Activated CD8-positive, alpha-beta memory T cell treated with anti-CD3 and anti-CD28 coated beads for 24 hours (primary cell): ENCODE measurements around the gene ARAP2.

Experiments used
- DNase-seq: peaks from one replicate; pipeline ENCODE4 v3.0.0-alpha.2; 2020

The ARAP2 gene

DNA sequence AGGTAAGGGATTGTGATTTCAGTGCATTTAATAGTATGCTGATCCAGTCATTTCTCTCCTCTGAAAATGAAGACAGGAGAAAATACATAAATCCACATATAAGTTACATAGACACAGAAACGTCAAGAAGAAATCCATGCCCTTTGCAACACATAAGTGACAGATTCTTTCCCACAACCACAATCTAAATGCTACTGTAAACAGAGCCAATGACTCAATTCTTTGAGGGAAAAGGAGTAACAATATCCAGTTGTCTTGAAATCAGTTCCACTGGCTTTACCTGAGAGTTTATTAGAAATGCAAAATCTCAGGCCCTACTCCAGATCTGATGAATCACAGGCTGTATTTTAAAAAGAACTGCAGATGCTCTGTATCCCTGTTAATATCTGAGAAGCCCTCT is 66.4 kb downstream of the ARAP2 start:
- DNase-seq = no peak

DNA sequence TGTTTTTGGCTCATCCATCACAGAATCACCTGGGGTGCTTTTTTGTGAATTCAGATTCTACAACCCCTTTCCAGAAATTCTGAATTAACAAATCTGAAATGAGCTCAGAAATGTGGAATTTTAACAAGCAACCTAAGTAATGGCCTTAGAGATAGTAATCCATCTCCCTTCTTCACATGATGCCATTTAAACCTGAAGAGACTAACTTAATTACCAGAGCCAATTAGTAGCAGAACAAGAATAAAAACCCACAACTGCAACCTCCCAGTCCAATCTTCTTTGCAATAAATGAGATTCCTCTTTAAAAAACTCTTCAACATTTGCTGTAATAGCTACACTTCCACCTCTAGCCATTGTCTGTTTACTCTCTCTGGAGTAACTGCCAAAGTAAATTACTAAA is 69.7 kb downstream of the ARAP2 start:
- DNase-seq = no peak

DNA sequence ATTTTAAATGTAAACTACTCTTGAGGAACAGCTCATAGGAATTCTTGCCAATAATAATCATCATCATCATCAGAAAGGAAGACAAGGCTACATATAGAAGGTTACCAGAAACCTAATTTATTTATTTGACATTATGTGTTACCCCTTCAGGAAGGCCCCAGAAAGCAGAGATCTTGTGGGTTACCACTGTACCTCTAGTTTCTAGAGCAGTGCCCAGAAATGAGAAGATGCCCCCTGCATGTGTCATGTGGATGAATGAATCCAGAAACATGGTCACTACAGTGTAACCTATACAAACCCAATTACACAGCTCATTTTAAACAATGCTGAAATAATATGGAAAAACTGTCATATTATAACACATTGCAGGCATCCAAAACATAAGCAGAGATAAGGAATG is 70.4 kb downstream of the ARAP2 start:
- no peak for DNase-seq

DNA sequence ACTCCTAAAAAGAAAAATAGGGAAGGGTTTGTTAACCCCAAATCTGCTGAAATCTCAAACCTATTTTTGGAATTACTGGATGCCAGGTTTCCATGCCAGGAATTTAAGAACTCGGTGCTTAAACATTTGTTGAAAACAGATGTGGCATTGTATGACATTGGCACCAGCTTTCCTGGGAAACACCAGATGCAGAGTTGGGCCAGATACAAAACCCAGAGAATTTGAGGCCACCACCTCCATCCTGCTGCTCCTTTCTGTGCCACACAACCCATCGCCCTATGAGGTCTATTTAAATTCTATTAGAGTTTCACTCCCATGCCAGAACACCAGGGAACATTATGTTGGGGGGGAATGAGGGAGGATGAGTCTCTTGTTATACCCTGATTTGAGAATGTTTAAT is 71.7 kb downstream of the ARAP2 start:
- no peak for DNase-seq

DNA sequence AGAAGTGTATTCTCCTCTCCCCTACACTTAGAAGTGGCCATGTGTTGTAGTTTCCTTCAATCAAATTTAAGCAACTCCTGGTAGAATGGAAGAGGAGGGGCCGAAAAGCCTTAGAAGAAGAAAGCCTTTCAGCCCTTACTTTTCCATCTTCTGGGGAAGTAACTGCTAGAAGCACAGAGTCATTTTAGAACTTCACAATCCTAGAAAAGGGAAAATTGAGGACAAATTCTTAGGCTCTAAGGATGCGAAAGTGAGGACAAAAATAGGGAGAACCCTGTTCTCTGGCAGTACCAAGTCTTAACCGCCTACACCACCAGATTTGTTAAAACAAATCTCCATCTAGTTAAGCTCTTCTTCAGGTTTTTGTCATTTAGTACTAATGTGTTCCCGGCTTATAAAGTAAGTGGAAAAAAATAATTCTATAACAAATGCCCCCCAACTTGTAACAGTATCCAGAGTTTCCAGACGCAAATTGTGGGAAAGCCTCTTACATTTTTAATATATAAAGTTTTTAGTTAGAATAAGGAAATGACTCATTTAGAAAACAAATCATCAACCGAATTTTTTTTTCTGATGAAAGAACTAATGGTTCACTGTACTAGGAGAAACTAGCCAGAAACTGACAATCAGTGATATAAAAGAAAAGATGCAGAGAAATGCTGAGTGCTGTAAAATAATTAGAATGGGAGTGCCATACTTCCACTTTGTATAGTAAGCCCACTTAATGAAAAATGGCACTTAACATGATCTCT is 76.0 kb downstream of the ARAP2 start:
- DNase-seq = no peak

DNA sequence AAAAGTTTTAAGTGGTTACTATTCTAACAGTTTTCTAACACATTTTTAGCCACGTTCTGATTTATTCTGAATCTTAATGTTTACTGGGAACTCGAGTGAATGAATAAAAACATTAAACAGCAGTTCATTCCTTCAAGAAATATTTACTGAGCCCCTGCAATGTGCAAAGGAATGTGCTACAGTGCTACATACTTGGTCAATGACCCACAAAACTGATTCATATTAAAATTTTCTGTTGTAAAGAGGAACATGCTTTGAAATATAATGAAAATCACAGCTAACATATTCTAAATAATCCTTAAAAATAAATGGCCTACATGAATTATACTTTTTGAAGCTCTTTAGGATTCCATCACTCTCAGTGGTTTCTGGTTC is 78.7 kb downstream of the ARAP2 start:
- no peak for DNase-seq

DNA sequence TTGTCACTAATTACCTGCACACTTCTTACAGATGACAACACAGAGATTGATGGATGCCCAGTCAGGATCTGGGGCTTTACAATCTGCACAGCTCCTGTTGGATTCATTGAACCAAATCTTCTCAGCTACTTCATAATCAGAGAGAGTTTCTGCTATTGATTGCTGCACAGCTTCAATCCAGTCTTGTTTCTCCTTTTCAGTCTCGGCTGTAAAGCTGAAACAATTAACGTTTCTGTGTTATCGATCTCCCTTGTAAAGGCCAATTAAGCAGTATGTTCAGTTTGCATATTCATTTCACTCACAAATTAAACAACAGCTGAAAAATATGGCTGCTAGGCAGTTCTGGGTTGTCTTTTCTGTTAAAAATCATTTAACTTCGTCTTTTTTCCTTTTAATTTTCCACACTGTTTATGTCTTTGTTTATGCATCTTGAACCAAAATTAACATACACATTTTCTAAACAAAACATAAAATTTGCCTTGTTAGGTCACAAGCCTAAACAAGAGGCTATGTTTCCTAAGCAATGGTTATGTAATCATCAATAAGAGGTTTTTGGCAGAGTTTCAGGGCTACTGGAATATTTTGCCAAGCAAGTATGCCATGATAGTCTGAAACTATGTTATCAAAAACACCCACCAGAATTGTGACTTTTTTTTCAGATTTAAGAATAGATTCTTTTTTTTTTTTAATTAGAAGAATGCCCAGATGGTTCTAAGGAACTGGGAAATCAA is 79.2 kb downstream of the ARAP2 start:
- no peak for DNase-seq

DNA sequence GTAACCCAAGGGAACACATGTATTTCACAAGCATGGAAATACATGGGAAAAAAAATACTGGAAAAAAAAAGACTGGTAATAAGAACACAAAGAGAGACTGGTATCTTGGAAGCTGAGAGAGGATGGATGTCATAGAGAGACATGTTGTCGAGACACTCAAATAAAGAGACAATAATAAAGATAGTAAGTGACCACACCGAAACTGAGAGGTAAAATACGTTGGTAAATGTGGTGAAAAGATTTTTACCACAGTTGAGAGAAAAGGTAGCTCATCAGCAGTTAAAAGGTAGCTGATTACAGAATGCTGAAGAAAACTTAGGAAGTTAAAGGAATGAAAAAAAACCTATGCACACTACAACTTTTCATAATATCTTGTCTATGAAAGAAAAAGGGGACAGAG is 81.1 kb downstream of the ARAP2 start:
- no peak for DNase-seq

DNA sequence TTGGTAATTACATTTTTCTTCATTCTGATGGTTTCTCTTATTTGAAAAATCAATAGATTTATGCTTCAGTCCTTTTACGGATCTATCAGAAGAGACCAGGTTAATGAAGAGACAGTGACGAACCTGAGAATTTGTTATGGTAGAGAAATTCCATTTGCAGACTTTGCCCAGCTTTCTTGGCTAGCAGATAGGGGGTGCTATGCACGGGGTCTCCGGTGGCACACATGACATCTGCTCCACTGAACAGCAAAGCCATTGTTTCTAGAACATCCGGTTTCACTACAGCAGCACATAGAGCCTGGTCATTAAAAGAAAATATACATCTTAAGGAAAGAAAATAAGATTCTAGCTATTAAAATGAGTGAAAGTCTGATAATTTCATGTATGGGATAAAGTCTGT is 85.1 kb downstream of the ARAP2 start:
- DNase-seq = no peak

DNA sequence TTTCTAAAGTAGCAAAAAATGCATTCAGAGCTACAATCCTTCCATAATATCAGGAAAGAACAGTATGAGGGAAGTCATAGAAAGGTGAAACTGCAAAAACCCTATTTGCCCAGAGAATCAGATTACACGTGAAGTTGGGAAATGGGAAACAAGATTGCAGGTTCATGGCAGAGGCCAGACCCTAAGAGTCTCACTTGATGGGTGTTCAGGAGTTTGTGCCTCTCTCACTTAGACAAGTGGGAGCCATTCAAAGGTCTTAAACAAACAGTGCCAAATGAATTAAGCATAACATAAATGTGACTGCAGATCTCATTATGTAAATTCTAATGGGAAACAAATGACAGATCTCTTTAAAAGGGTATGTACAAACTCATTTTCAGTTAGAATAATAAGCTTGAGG is 91.6 kb downstream of the ARAP2 start:
- DNase-seq = no peak

DNA sequence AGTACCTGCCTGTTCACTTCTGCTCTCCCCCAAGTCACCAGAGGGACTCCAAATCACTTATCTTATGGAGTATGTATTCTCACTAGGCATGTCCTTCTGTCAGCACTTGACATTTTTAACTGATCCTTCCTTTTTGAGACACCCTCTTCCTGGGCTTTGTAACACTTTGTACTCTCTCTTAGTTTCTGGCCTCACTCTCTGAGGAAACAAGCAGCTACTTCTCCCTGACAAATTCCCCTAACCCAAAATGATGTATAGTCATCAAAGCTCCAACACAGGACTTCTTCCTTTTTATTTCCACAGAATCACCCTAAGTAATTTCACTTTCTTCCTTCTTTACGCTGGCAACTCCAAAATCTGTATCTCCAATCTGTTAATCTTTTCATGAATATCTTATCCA is 101.8 kb downstream of the ARAP2 start:
- no peak for DNase-seq

DNA sequence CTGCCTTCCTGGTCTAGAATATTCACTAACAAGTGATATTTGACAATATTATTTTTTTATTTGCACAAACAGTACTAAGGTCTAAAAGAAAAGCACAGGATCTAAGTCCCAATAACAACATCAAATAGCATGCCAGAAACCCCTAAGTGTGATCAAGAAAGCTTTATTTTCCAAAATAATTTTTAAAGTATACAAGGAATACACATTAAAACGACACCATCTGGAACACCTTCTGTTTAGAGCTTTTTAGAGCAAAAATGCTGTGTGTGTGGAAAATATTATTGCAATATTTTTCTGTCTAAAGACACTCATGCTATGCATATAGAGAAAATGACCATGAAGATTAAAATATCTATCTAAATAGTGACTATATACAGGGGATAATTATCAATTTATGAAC is 103.1 kb downstream of the ARAP2 start:
- no peak for DNase-seq

DNA sequence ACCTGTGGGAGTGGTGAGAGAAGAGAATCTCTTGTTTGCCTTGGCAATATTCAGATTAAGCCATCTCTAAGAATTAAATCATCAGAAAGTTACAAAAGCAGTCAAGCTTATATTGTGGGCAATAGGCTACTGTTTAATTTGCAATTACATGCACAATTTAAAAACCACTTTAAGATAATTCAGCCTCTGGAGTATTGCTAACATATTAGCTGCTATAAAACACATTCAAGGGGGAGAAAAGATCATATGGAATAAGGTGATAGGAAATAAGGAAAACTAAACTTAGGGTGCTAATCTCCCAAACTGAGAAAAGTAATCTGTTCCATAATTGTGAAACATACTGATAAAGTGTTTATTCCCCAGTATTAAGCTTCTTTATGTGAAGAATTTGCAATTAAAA is 103.9 kb downstream of the ARAP2 start:
- no peak for DNase-seq

DNA sequence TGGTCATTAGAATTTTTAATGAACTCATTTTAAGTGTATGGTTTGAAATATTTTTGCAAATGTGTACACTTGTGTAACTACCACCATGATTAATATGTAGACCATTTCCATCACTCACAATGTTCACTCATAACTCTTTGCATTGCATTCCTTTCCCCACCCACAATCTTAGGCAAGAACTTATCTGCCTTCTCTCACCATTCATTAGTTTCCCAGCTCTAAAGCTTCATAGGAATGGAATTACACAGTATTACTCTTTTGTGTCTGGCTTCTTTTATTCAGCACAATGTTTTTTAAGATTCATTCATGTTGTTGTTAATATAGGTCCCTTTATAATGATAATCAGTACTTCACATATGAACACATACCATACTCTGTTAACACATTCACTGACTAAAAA is 106.1 kb downstream of the ARAP2 start:
- DNase-seq = no peak

DNA sequence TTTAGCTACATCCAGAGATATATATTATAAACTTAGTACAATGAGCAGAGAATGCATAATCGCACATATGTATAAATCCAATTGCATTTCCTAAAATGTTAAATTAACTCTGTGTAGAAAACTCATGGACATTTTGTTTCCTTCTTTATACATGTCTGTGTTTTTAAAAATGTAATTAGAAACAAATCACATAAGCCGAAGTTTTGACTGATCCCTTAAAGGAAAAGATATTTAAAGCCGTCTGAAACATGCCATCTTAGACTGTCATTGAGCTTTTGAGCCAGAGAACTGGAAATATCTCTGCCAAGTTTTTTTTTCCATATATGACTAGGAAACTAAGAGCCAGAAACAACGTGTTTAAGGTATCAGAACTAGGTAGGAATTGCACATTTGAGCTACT is 107.0 kb downstream of the ARAP2 start:
- DNase-seq = no peak

DNA sequence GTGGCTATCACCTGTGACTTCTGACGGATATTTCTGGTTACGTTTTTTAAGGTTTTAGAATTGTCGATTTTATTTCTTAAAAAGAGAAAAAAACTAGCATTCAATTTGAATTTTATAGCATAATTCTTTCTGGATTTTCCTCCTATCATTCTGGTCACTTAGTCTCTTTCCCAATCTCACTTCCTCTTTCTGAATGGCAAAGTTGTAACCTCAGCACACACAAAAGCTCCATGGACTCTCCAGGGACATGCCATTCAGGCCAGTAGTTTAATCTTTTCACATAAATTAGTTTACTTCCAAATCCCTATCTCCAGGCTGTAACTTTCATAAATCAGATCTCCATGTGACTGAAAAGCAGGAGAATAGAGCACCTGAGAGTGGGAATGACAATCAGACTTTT is 110.7 kb downstream of the ARAP2 start:
- DNase-seq = no peak

DNA sequence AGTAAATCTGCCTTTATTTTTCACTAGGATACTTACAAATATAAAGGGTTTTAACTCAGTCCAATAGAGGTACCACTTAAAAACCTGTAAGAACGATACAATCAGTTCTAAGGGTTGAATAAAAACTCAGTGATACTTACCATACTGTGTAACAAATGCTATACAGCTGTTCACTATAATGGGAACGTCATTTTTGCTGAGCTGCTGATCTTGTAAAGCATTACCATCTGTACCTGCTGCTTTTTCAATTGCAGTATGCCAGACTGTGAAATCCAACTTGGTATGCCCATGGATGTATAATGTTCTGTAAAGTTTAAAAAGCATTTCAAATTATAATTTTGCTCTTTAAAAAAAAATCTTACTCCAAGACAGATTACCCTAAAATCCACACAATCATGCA is 111.2 kb downstream of the ARAP2 start:
- no peak for DNase-seq

DNA sequence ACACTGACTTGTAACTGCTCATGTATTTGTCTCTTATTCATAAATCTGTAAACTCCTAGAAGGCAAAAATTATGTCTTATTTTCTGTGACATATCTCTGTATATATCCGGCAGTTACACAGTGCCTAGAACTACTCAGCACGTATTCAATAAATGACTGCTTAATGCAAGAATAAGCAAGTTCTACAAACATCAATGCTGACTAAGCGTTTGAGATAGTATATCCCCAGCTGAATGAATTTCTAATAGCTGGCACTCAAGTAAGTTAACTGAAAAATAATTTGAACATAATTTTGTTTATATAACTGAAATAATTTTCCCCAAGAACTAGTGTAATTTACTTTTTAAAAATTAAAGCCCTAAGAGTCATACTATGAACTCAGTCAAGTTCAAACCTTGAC is 113.7 kb downstream of the ARAP2 start:
- DNase-seq = no peak

DNA sequence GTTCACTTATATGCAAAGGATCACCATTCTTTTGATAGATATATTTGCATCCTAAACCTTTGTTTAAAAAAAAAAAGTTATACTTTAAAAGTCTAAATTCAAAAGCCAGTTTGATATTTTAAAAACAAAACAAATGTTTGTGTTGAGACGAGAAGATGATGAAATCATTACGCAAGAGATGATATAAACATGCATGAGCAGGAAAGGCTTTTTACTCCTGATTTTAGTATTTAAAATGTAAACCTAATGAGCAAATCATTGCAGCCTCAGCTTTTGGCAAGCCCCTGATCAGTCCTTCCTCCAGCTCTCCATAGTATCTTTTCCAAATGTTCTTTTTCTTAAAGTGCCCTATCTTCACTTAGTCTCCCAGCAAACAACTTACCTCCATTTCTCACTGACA is 115.6 kb downstream of the ARAP2 start:
- no peak for DNase-seq

DNA sequence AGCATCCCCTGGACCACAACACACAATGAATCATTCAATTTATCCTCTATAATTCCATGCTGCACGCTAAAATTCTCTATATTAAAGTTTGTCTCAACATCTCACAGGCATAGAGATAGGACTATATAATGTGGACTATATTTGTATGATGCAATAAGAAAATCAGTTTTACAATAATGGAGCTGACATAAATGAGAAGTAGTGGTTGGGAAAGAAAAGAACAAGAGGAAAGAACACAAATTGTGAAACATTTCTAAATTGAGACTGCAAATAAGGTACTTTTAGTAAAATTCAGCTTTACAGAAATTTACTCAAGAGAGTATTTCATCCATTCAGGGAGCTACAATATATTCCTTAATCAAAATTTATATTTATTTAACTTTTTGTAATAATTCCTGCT is 120.4 kb downstream of the ARAP2 start:
- no peak for DNase-seq

DNA sequence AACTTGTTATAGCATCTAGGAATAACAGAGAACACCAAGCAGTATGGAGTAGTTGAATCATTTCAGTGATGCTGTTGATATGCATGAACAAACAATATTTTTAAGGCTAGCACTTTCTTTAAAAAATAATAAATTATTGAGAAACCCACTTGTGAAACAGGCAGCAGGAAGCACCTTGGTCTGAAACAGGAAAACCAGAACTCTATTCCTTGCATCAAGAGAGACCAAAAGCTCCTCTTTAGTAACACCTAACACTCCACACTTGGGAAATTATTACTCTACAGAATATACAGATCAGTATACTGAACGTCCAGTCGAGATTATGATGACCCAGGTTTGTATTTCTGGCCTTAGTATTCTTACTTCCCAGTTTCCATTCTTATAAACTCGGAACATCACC is 129.0 kb downstream of the ARAP2 start:
- DNase-seq = no peak

DNA sequence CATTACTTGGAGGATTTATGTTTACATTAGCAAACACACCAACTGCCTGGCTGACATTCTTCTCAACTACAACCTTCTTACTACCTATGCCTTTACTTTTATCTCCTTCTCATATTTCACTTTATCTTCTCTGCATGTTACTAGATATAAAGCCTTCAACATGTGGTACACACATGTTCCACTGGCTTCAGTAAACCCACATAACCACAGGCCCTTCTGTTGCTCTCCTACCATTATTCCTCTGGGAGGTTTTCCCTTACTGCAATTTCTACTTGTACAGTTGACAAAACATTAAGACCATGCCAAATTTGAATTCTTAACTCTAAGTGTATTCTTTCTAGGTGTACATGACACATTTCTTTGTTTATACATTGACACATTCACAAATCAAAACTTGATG is 133.1 kb downstream of the ARAP2 start:
- DNase-seq = no peak

DNA sequence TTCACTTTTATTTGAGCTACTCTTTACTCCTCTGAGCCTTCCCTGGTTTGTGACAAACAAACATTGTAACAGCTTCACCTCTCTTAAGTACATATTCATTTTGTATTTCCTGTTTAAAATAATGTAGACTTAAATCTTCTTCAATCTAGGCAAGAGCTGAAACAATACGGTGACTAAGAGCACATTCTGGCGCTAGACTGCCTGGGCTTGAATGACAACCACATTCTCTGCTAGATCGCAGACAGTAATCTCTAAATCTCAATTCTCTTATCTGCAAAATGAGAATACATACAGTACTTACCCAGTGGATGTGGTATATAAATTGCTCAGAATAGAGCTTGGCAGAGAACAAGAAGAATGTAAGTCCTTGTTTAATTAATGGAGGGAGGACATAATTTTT is 144.8 kb downstream of the ARAP2 start:
- no peak for DNase-seq

DNA sequence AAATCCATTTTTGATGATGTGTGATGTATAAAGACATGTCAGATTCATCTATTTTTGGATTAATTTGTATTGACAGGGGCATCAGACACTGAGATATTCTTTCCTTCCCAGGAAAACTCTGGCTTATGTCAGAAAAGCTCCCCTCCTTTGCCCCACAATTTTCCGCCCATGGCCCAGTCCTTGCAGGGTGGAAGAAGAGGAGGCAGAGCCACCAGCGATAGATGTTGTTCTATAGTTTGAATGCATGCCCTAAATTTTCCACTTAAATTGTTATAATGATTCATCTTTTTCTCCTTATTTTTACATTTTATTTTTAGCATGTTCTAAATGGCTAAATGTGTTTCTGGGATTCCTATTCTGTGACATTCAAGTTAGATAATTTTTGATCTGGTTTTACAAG is 149.3 kb downstream of the ARAP2 start:
- no peak for DNase-seq

DNA sequence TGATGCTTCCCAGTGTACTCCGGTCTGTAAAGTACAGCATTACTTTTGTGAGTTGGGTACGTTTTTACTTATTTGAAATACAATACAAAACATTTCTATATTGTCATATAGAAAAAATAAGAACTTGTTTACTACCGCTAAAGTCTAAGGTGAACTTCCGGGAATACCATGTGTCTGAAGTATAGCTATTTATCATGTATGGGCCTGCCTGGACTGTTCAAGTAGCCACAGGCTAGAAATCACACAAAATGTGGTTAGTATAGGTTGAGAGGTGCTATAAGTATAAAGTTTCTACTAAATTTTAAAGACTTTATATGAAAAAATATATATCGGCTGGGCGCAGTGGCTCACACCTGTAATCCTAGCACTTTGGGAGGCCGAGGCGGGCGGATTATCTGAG is 152.3 kb downstream of the ARAP2 start:
- no peak for DNase-seq
